WTC11 (cell line): ENCODE results near the gene ARAP1. TPM values are rescaled to one million over a fixed set of nuclear protein-coding genes. Genes with fewer than 3 reads are reported as not detected.

Experiments used
- ATAC-seq: fragments of 200-7000 bp; cut with Tn5 transposase; 2 replicates; pipeline ENCODE4 v1.10.0; 2021; ENCODE audit warnings: mild to moderate bottlenecking, moderate library complexity
- CTCF ChIA-PET: fragments of 300-600 bp; sonication (Branson Sonifier 250); formaldehyde crosslinking; loops from one replicate; lab custom pipeline; 2021; ENCODE audit warnings: antibody characterized with exemption; lab: Charles Lee
- POLR2A ChIA-PET: fragments of 350-600 bp; sonication (Branson Sonifier 250); formaldehyde crosslinking; loops from one replicate; lab custom pipeline; 2021; ENCODE audit warnings: antibody characterized with exemption; lab: Charles Lee
- DNase-seq: peaks from one replicate; pipeline ENCODE4 v3.0.0; 2021; ENCODE audit warnings: low spot score
- H3K27ac Mint-ChIP-seq: 2 replicates; pipeline ENCODE4 v1.8.0; 2021; ENCODE audit warnings: mixed read lengths
- H3K27me3 Mint-ChIP-seq: 2 replicates; pipeline ENCODE4 v1.8.0; 2021; ENCODE audit warnings: low read depth, mild to moderate bottlenecking, moderate library complexity, mixed read lengths
- H3K36me3 Mint-ChIP-seq: 2 replicates; pipeline ENCODE4 v1.8.0; 2021; ENCODE audit warnings: mixed read lengths
- H3K4me1 Mint-ChIP-seq: 2 replicates; pipeline ENCODE4 v1.8.0; 2022; ENCODE audit warnings: mixed read lengths
- H3K4me3 Mint-ChIP-seq: 2 replicates; pipeline ENCODE4 v1.8.0; 2021; ENCODE audit warnings: mild to moderate bottlenecking, moderate library complexity, mixed read lengths
- H3K9me3 Mint-ChIP-seq: 2 replicates; pipeline ENCODE4 v1.8.0; 2021; ENCODE audit warnings: mixed read lengths
- ATF1 ChIP-seq: sonication (generic); formaldehyde crosslinking; IDR thresholded peaks from 2 replicates; pipeline ENCODE4 v1.8.1; 2023; ENCODE audit warnings: mild to moderate bottlenecking, moderate library complexity, missing genetic modification reagents
- ESRRA ChIP-seq: sonication (generic); formaldehyde crosslinking; IDR thresholded peaks from 2 replicates; pipeline ENCODE4 v1.8.1; 2022; ENCODE audit warnings: mild to moderate bottlenecking, missing genetic modification reagents, borderline replicate concordance
- FOXP1 ChIP-seq: sonication (generic); formaldehyde crosslinking; IDR thresholded peaks from 2 replicates; pipeline ENCODE4 v1.8.0; 2022; ENCODE audit warnings: missing genetic modification reagents, mild to moderate bottlenecking, moderate library complexity, borderline replicate concordance
- HMGA2 ChIP-seq: fragments of 250-450 bp; sonication (Bioruptor Pico); IDR thresholded peaks from 2 replicates; pipeline ENCODE4 v1.4.0; 2021; ENCODE audit warnings: mild to moderate bottlenecking, moderate library complexity
- JAZF1 ChIP-seq: fragments of 250-450 bp; sonication (Bioruptor Pico); IDR thresholded peaks from 2 replicates; pipeline ENCODE4 v1.9.0; 2021; ENCODE audit warnings: moderate library complexity, mild to moderate bottlenecking, inconsistent platforms
- MLX ChIP-seq: sonication (generic); formaldehyde crosslinking; IDR thresholded peaks from 2 replicates; pipeline ENCODE4 v1.8.1; 2023; ENCODE audit warnings: mild to moderate bottlenecking, missing genetic modification reagents, moderate library complexity
- MXD4 ChIP-seq: fragments of 250-450 bp; sonication (Bioruptor Pico); IDR thresholded peaks from 2 replicates; pipeline ENCODE4 v1.8.0; 2021; ENCODE audit warnings: mild to moderate bottlenecking, moderate library complexity, borderline replicate concordance
- NFATC4 ChIP-seq: fragments of 250-450 bp; sonication (Bioruptor Pico); IDR thresholded peaks from 2 replicates; pipeline ENCODE4 v1.9.0; 2021; ENCODE audit warnings: mild to moderate bottlenecking
- NFE2L1 ChIP-seq: sonication (generic); formaldehyde crosslinking; IDR thresholded peaks from 2 replicates; pipeline ENCODE4 v1.8.1; 2023; ENCODE audit warnings: missing genetic modification reagents
- NR1H2 ChIP-seq: sonication (generic); formaldehyde crosslinking; IDR thresholded peaks from 2 replicates; pipeline ENCODE4 v1.9.0; 2021; ENCODE audit warnings: mild to moderate bottlenecking, moderate library complexity, missing genetic modification reagents
- NR2C2 ChIP-seq: sonication (generic); formaldehyde crosslinking; IDR thresholded peaks from 2 replicates; pipeline ENCODE4 v1.8.0; 2022; ENCODE audit warnings: mild to moderate bottlenecking, missing genetic modification reagents
- PRRX2 ChIP-seq: fragments of 250-450 bp; sonication (Bioruptor Pico); IDR thresholded peaks from 2 replicates; pipeline ENCODE4 v1.8.0; 2021; ENCODE audit warnings: mild to moderate bottlenecking
- RELA ChIP-seq: sonication (generic); formaldehyde crosslinking; IDR thresholded peaks from 2 replicates; pipeline ENCODE4 v1.8.1; 2022; ENCODE audit warnings: missing genetic modification reagents, mild to moderate bottlenecking, borderline replicate concordance
- SMAD3 ChIP-seq: sonication (generic); formaldehyde crosslinking; IDR thresholded peaks from 2 replicates; pipeline ENCODE4 v1.8.0; 2022; ENCODE audit warnings: missing genetic modification reagents, mild to moderate bottlenecking, borderline replicate concordance
- TEAD1 ChIP-seq: sonication (generic); formaldehyde crosslinking; IDR thresholded peaks from 2 replicates; pipeline ENCODE4 v1.8.0; 2022; ENCODE audit warnings: mild to moderate bottlenecking, missing genetic modification reagents
- TEAD4 ChIP-seq: sonication (generic); formaldehyde crosslinking; IDR thresholded peaks from 2 replicates; pipeline ENCODE4 v1.8.0; 2022; ENCODE audit warnings: mild to moderate bottlenecking, missing genetic modification reagents
- ZMAT4 ChIP-seq: fragments of 250-450 bp; sonication (Bioruptor Pico); IDR thresholded peaks from 2 replicates; pipeline ENCODE4 v1.9.0; 2021; ENCODE audit warnings: mild to moderate bottlenecking
- ZNF219 ChIP-seq: sonication (generic); formaldehyde crosslinking; IDR thresholded peaks from 2 replicates; pipeline ENCODE4 v1.8.0; 2023; ENCODE audit warnings: missing genetic modification reagents, mild to moderate bottlenecking, borderline replicate concordance
- ZNF232 ChIP-seq: sonication (generic); formaldehyde crosslinking; IDR thresholded peaks from 2 replicates; pipeline ENCODE4 v1.8.0; 2022; ENCODE audit warnings: mild to moderate bottlenecking, missing genetic modification reagents
- ZNF281 ChIP-seq: sonication (generic); formaldehyde crosslinking; IDR thresholded peaks from 2 replicates; pipeline ENCODE4 v1.8.0; 2023; ENCODE audit warnings: mild to moderate bottlenecking, missing genetic modification reagents
- ZNF512 ChIP-seq: sonication (generic); formaldehyde crosslinking; IDR thresholded peaks from 2 replicates; pipeline ENCODE4 v1.8.1; 2022; ENCODE audit warnings: missing genetic modification reagents, borderline replicate concordance
- ZNF671 ChIP-seq: fragments of 250-450 bp; sonication (Bioruptor Pico); IDR thresholded peaks from 2 replicates; pipeline ENCODE4 v1.8.0; 2021; ENCODE audit warnings: mild to moderate bottlenecking
- ZSCAN18 ChIP-seq: fragments of 250-450 bp; sonication (Bioruptor Pico); IDR thresholded peaks from 2 replicates; pipeline ENCODE4 v2.1.2; 2022; ENCODE audit warnings: mild to moderate bottlenecking, moderate library complexity
- total RNA-seq: library from RNA; stranded (reverse); gene quantifications from 3 replicates; pipeline ENCODE4 v1.2.3, GENCODE V29; 2021

The ARAP1 gene
- total RNA-seq, 1 experiment from 2014 or later, result 98.8 TPM

- ChIA-PET CTCF (interaction anchor here (1.5 to 7.4 kb wide), 5 partner anchors 20 to 233 kb away, joined by 5 to 53 read pairs (median 6); no protein-coding TSS in a partner anchor), POLR2A (no interaction called here)
- H3K27me3 Mint-ChIP-seq, result no peaks in the 10 kb centered on the region
- peaks cover 21% of the 10 kb centered on the region; the same call in 1 of the 2 replicates for H3K36me3 Mint-ChIP-seq
- H3K4me3 Mint-ChIP-seq, result no peak overlapping the region
- peak overlapping the region; percentile 44; the same call in 1 of the 2 replicates for H3K27ac Mint-ChIP-seq
- TF ChIP-seq ZNF671 (no peak), ESRRA (CRISPR knock-in tag) (no peak), ZNF232 (no peak), FOXP1 (CRISPR knock-in tag) (no peak)
- ATAC-seq, result no peak; the same call in 1 of the 2 replicates
- peaks cover 42% of the 10 kb centered on the region for H3K4me1 Mint-ChIP-seq
- no peak for DNase-seq
- H3K9me3 Mint-ChIP-seq, result no peaks in the 10 kb centered on the region
These were observed 47.4 kb downstream of the ARAP1 start for GRCh38 chr11:72704783-72705265.

GRCh38 chr11:72704028-72704782, 48.0 kb downstream of the ARAP1 start:
- H3K9me3 Mint-ChIP-seq, result no peaks in the 10 kb centered on the region
- H3K36me3 Mint-ChIP-seq, result peaks cover 22% of the 10 kb centered on the region; the same call in 1 of the 2 replicates
- ChIA-PET CTCF (interaction anchor here (0.6 to 7.4 kb wide), 8 partner anchors 20 to 233 kb away, joined by 4 to 53 read pairs (median 5); partner anchors contain the start of gene STARD10), POLR2A (interaction anchor here (0.7 kb wide), 1 partner anchor 109 kb away, joined by 3 read pairs; no protein-coding TSS in a partner anchor)
- no peak overlapping the region for H3K4me3 Mint-ChIP-seq
- TF ChIP-seq ZSCAN18 (CRISPR knock-in tag), result no peak
- TF ChIP-seq ZNF512, result no peak
- TF ChIP-seq ESRRA (CRISPR knock-in tag), result no peak
- no peak for TF ChIP-seq SMAD3 (CRISPR knock-in tag)
- no peak for TF ChIP-seq HMGA2 (CRISPR knock-in tag)
- no peak for TF ChIP-seq ZMAT4 (CRISPR knock-in tag)
- no peak for TF ChIP-seq ZNF219
- no peak for TF ChIP-seq NFATC4 (CRISPR knock-in tag)
- no peak for TF ChIP-seq TEAD4
- no peak for TF ChIP-seq TEAD1 (CRISPR knock-in tag)
- TF ChIP-seq NR1H2, result no peak
- no peak for TF ChIP-seq RELA (CRISPR knock-in tag)
- no peak for ATAC-seq
- no peak for DNase-seq
- peaks cover 42% of the 10 kb centered on the region for H3K4me1 Mint-ChIP-seq
- no peak overlapping the region for H3K27ac Mint-ChIP-seq
- H3K27me3 Mint-ChIP-seq, result no peaks in the 10 kb centered on the region

- Mint-ChIP-seq H3K4me1 (peaks cover 42% of the 10 kb centered on the region), H3K36me3 (peaks cover 25% of the 10 kb centered on the region; the same call in 1 of the 2 replicates), H3K27ac (no peak overlapping the region), H3K4me3 (no peak overlapping the region), H3K9me3 (no peaks in the 10 kb centered on the region), H3K27me3 (no peaks in the 10 kb centered on the region)
- ATAC-seq (no peak), DNase-seq (no peak)
- CTCF ChIA-PET, result interaction anchor here (0.5 to 7.4 kb wide), 12 partner anchors 19 to 232 kb away, joined by 3 to 53 read pairs (median 5); partner anchors contain the start of gene STARD10
- POLR2A ChIA-PET, result interaction anchor here (0.7 kb wide), 1 partner anchor 108 kb away, joined by 3 read pairs; no protein-coding TSS in a partner anchor
- TF ChIP-seq ZNF281 (CRISPR knock-in tag) (no peak), MXD4 (no peak), JAZF1 (no peak), NFE2L1 (CRISPR knock-in tag) (no peak), ZNF671 (no peak), MLX (CRISPR knock-in tag) (no peak), ATF1 (CRISPR knock-in tag) (no peak), NR2C2 (CRISPR knock-in tag) (no peak), PRRX2 (no peak), SMAD3 (CRISPR knock-in tag) (no peak)
These were observed 48.8 kb downstream of the ARAP1 start for GRCh38 chr11:72703267-72704008.
